Esophagus squamous epithelium (tissue), 4 donors: Measurements from ENCODE around the gene IGF1R.

ENCODE experiments used
- CTCF ChIP-seq, 6 experiments: fragments of 450-650 bp in 4 of 6; fragments of 200-600 bp in 2 of 6; sonication (generic) in 2 of 6; IDR thresholded peaks; one replicate each; pipeline ENCODE4 v1.5.1; 2016 to 2019; ENCODE audit warnings: antibody characterized with exemption in 6 of 6, mild to moderate bottlenecking in 4 of 6, moderate library complexity in 4 of 6
- POLR2A ChIP-seq, 4 donors: fragments of 450-650 bp; IDR thresholded peaks; one replicate each; pipeline ENCODE4 v1.6.1; 2017; ENCODE audit warnings: antibody characterized with exemption in 4 of 4, mild to moderate bottlenecking in 4 of 4, moderate library complexity in 3 of 4

GRCh38 chr15:98722209-98722608, 73.9 kb downstream of the IGF1R start:
- TF ChIP-seq CTCF (IDR thresholded peaks at IDR 0.05) (no peak), POLR2A (IDR thresholded peaks at IDR 0.05) (no peak)
